ENCODE measurements around the gene RICTOR.
"Not testable (repeated sequence)": the region's sequence is repeated elsewhere in the genome, so short reads cannot be mapped to it uniquely, and the experiment has no call there.

RICTOR gene

GRCh38 chr5:39058178-39058921 is 15.8 kb downstream of the RICTOR start:
- no peak for DNase-seq (ENCODE audit: low read depth)

- DNase-seq (ENCODE audit: low read depth) = no peak
Measured at GRCh38 chr5:39057734-39058133, 16.5 kb downstream of the RICTOR start.

- DNase-seq (ENCODE audit: low read depth) = no peak
Measured at GRCh38 chr5:39055768-39056398, 18.3 kb downstream of the RICTOR start.

- DNase-seq (ENCODE audit: low read depth) = no peak
Measured at GRCh38 chr5:39055027-39055767, 19.0 kb downstream of the RICTOR start.

GRCh38 chr5:39053189-39053588 is 21.0 kb downstream of the RICTOR start:
- no peak for DNase-seq (ENCODE audit: low read depth)

- no peak for DNase-seq (ENCODE audit: low read depth)
Measured at GRCh38 chr5:39052141-39052540, 22.1 kb downstream of the RICTOR start.

- no peak for DNase-seq (ENCODE audit: low read depth)
Measured at GRCh38 chr5:39049315-39049714, 24.9 kb downstream of the RICTOR start.

GRCh38 chr5:39040875-39041274 is 33.3 kb downstream of the RICTOR start:
- DNase-seq (ENCODE audit: low read depth) = no peak

- not testable (repeated sequence) for DNase-seq (ENCODE audit: low read depth)
Measured at GRCh38 chr5:39034493-39034892, 39.7 kb downstream of the RICTOR start.

GRCh38 chr5:39031041-39031440 is 43.2 kb downstream of the RICTOR start:
- DNase-seq (ENCODE audit: low read depth) = no peak

- no peak for DNase-seq (ENCODE audit: low read depth)
Measured at GRCh38 chr5:39025456-39025855, 48.7 kb downstream of the RICTOR start.

- no peak for DNase-seq (ENCODE audit: low read depth)
Measured at GRCh38 chr5:39024884-39025283, 49.3 kb downstream of the RICTOR start.

GRCh38 chr5:39024005-39024404 is 50.2 kb downstream of the RICTOR start:
- DNase-seq (ENCODE audit: low read depth) = no peak

GRCh38 chr5:39023121-39023520 is 51.1 kb downstream of the RICTOR start:
- no peak for DNase-seq (ENCODE audit: low read depth)

GRCh38 chr5:39022151-39022550 is 52.0 kb downstream of the RICTOR start:
- no peak for DNase-seq (ENCODE audit: low read depth)

GRCh38 chr5:39021413-39021812 is 52.8 kb downstream of the RICTOR start:
- no peak for DNase-seq (ENCODE audit: low read depth)

GRCh38 chr5:39020458-39020857 is 53.7 kb downstream of the RICTOR start:
- DNase-seq (ENCODE audit: low read depth) = no peak

- no peak for DNase-seq (ENCODE audit: low read depth)
Measured at GRCh38 chr5:39019254-39019653, 54.9 kb downstream of the RICTOR start.

- no peak for DNase-seq (ENCODE audit: low read depth)
Measured at GRCh38 chr5:39017504-39017903, 56.7 kb downstream of the RICTOR start.

- no peak for DNase-seq (ENCODE audit: low read depth)
Measured at GRCh38 chr5:39016587-39017275, 57.5 kb downstream of the RICTOR start.

- DNase-seq (ENCODE audit: low read depth) = no peak
Measured at GRCh38 chr5:39015743-39016586, 58.2 kb downstream of the RICTOR start.

- DNase-seq (ENCODE audit: low read depth) = no peak
Measured at GRCh38 chr5:39014561-39014960, 59.6 kb downstream of the RICTOR start.

Measured in activated T-helper 1 cell treated with Interleukin-2 at 50 U/mL for 16 hours (primary cell).